Esophagus muscularis mucosa (tissue), 4 donors: ENCODE measurements around the gene CCNJL. TPM values are rescaled to one million over a fixed set of nuclear protein-coding genes. Genes with fewer than 3 reads are reported as not detected.

Experiments used
- DNase-seq: peaks from one replicate; pipeline ENCODE4 v3.0.0-alpha.2; 2017; ENCODE audit errors: extremely low spot score
- H3K27ac ChIP-seq, 4 donors: fragments of 200-600 bp; sonication (generic); replicated peaks in 1 of 4; 1 replicate in 3 of 4; 2 replicates in 1 of 4; pipeline ENCODE4 v1.5.1; 2016 to 2019; ENCODE audit warnings: mild to moderate bottlenecking in 1 of 4
- H3K27me3 ChIP-seq, 4 donors: fragments of 200-600 bp; sonication (generic); one replicate each; pipeline versions ENCODE4 v1.5.1 to v1.6.0; 2016 to 2019
- H3K36me3 ChIP-seq, 4 donors: fragments of 200-600 bp; sonication (generic); one replicate each; pipeline ENCODE4 v1.5.1; 2016 to 2019
- H3K4me1 ChIP-seq, 4 donors: fragments of 200-600 bp; sonication (generic); one replicate each; pipeline ENCODE4 v1.5.1; 2016 to 2019
- H3K4me3 ChIP-seq, 4 donors: fragments of 200-600 bp; sonication (generic); 1 replicate in 2 of 4; 2 replicates in 2 of 4; pipeline ENCODE4 v1.5.1; 2016 to 2019; ENCODE audit warnings: mild to moderate bottlenecking in 4 of 4, moderate library complexity in 1 of 4
- H3K9me3 ChIP-seq, 4 donors: fragments of 200-600 bp; sonication (generic); 1 replicate in 3 of 4; 2 replicates in 1 of 4; pipeline ENCODE4 v1.5.1; 2016 to 2019
- EP300 ChIP-seq: sonication (generic); formaldehyde crosslinking; IDR thresholded peaks from one replicate; pipeline ENCODE4 v1.6.1; 2017; ENCODE audit warnings: antibody characterized with exemption
- POLR2A ChIP-seq: fragments of 450-650 bp; IDR thresholded peaks from one replicate; pipeline ENCODE4 v1.6.1; 2017; ENCODE audit warnings: antibody characterized with exemption, moderate library complexity, mild to moderate bottlenecking, low read depth
- POLR2AphosphoS5 ChIP-seq, 2 donors: sonication (generic); formaldehyde crosslinking; IDR thresholded peaks; one replicate each; pipeline ENCODE4 v1.6.1; 2017; ENCODE audit warnings: antibody characterized with exemption in 2 of 2
- WGBS: methylation state at CpG from one replicate; pipeline ENCODE4 v1.1.5; 2018; 5-methylcytosine and 5-hydroxymethylcytosine counted together
- intact Hi-C: fragments of 100-400 bp; cut with DNase I; formaldehyde crosslinking; loops from one replicate; pipeline ENCODE4 v1.15.1; 2023
- total RNA-seq, 4 donors: library from RNA; depleted of rRNA; stranded (reverse); fragments of >200 nt; gene quantifications; one replicate each; pipeline versions ENCODE4 v1.1.0 to v1.2.1, GENCODE V29; 2016
- TF ChIP-seq, protein P1 (sequence below), 3 experiments: fragments of 200-600 bp in 2 of 3; fragments of 450-650 bp in 1 of 3; sonication (generic) in 2 of 3; IDR thresholded peaks; one replicate each; pipeline ENCODE4 v1.5.1; 2017 to 2019; ENCODE audit warnings: antibody characterized with exemption in 3 of 3, mild to moderate bottlenecking in 2 of 3, moderate library complexity in 1 of 3

The CCNJL gene
- total RNA-seq, 4 donors from 2014 or later, result 0.83 to 2.5 (median 1.3) TPM

DNA sequence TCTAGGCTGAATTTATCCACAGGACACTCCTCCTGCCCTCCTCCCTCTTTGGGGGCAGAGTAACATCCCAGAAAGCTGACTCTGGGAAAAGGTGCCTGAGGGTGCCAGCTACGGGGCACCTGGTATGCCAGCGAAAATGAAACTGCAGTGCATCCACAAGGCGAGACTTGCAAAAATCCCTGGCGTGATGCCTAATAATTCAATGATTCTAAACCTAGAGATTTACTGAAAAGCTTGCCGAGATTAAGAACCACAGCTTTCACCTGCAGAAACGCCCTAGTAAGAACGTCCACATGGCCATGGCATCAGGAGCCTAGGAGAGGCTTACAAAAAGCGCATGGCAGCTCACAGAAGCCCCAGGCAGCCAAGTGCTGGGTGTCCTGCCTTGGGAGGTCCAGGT is 20.9 kb downstream of the CCNJL start:
- TF ChIP-seq POLR2AphosphoS5 (IDR thresholded peaks at IDR 0.05) (no peak), EP300 (no peak), POLR2A (no peak)
- TF ChIP-seq, protein P1, sequence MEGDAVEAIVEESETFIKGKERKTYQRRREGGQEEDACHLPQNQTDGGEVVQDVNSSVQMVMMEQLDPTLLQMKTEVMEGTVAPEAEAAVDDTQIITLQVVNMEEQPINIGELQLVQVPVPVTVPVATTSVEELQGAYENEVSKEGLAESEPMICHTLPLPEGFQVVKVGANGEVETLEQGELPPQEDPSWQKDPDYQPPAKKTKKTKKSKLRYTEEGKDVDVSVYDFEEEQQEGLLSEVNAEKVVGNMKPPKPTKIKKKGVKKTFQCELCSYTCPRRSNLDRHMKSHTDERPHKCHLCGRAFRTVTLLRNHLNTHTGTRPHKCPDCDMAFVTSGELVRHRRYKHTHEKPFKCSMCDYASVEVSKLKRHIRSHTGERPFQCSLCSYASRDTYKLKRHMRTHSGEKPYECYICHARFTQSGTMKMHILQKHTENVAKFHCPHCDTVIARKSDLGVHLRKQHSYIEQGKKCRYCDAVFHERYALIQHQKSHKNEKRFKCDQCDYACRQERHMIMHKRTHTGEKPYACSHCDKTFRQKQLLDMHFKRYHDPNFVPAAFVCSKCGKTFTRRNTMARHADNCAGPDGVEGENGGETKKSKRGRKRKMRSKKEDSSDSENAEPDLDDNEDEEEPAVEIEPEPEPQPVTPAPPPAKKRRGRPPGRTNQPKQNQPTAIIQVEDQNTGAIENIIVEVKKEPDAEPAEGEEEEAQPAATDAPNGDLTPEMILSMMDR (IDR thresholded peaks at IDR 0.05), result no peak
- Histone ChIP-seq H3K9me3 (no peaks in the 10 kb centered on the region), H3K27ac (no peak overlapping the region), H3K4me1 (peaks cover 13 to 17% (median 17%) of the 10 kb centered on the region in 4 donors), H3K4me3 (no peak overlapping the region), H3K36me3 (no peaks in the 10 kb centered on the region), H3K27me3 (no peaks in the 10 kb centered on the region)
- 82% methylated on average over 8 of the region's 8 CpGs for WGBS
- no peak for DNase-seq
- intact Hi-C loops, result no loop called here

GRCh38 chr5:160290751-160291150 is 21.6 kb downstream of the CCNJL start:
- H3K27ac ChIP-seq, result no peak overlapping the region
- TF ChIP-seq POLR2A (no peak), EP300 (no peak), POLR2AphosphoS5 (IDR thresholded peaks at IDR 0.05) (no peak)
- TF ChIP-seq, protein P1 (IDR thresholded peaks at IDR 0.05), result no peak
- DNase-seq, result no peak
- intact Hi-C loops, result no loop called here
- no peaks in the 10 kb centered on the region for H3K9me3 ChIP-seq
- WGBS, result 97% methylated on average over 3 of the region's 3 CpGs
- H3K4me3 ChIP-seq, result no peak overlapping the region
- no peaks in the 10 kb centered on the region for H3K36me3 ChIP-seq
- H3K27me3 ChIP-seq, result no peaks in the 10 kb centered on the region
- peaks cover 13 to 18% (median 17%) of the 10 kb centered on the region in 4 donors for H3K4me1 ChIP-seq

- 79% methylated on average over 6 of the region's 7 CpGs for WGBS
- intact Hi-C loops, result no loop called here
- TF ChIP-seq POLR2AphosphoS5 (IDR thresholded peaks at IDR 0.05), result no peak
- TF ChIP-seq EP300, result no peak
- TF ChIP-seq POLR2A, result no peak
- TF ChIP-seq, protein P1 (IDR thresholded peaks at IDR 0.05), result no peak
- H3K27me3 ChIP-seq, result no peaks in the 10 kb centered on the region
- no peaks in the 10 kb centered on the region for H3K9me3 ChIP-seq
- no peak for DNase-seq
- H3K4me3 ChIP-seq, result no peak overlapping the region
- H3K4me1 ChIP-seq, result peaks cover 13 to 18% (median 17%) of the 10 kb centered on the region in 4 donors
- H3K27ac ChIP-seq, result no peak overlapping the region
- H3K36me3 ChIP-seq, result no peaks in the 10 kb centered on the region
These were observed 22.6 kb downstream of the CCNJL start for GRCh38 chr5:160289721-160290120.

DNA sequence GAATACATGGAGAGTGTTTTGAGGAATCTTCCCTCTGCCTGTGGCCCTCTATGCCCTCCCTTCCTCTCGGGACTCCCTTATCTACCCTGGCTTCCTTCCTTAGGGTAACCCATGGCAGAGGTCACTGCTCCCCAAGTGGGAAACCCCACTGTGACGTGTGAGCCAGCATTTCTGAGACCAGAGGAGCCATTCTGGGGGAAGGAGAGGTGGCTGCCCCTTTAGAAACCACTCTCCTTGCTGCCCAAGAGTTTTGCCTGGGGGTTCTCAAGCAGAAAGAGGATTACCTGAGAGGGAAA is 23.1 kb downstream of the CCNJL start:
- 84% methylated on average over 2 of the region's 2 CpGs for WGBS
- DNase-seq, result no peak

More for the DNA sequence above, 23.1 kb downstream of the CCNJL start:
- Histone ChIP-seq H3K4me3 (no peak overlapping the region), H3K27me3 (no peaks in the 10 kb centered on the region), H3K36me3 (no peaks in the 10 kb centered on the region), H3K9me3 (no peaks in the 10 kb centered on the region), H3K27ac (no peak overlapping the region), H3K4me1 (peaks cover 13 to 18% (median 17%) of the 10 kb centered on the region in 4 donors)
- intact Hi-C loops, result no loop called here
- TF ChIP-seq, protein P1 (IDR thresholded peaks at IDR 0.05), result no peak
- TF ChIP-seq POLR2A (no peak), POLR2AphosphoS5 (IDR thresholded peaks at IDR 0.05) (no peak), EP300 (no peak)
